ENCODE measurements around the gene TOMM70. TPM values are rescaled to one million over a fixed set of nuclear protein-coding genes. Genes with fewer than 3 reads are reported as not detected.

TOMM70 gene
- total and polyA plus RNA-seq, 10 donors = 10.6 to 37.2 (median 30.4) TPM

GRCh38 chr3:100443690-100444089 lies 42.8 kb upstream of the TOMM70 start:
- TF ChIP-seq POLR2AphosphoS5 (IDR thresholded peaks at IDR 0.05) (no peak), POLR2A (IDR thresholded peaks at IDR 0.05) (no peak)
- TF ChIP-seq, protein P1, sequence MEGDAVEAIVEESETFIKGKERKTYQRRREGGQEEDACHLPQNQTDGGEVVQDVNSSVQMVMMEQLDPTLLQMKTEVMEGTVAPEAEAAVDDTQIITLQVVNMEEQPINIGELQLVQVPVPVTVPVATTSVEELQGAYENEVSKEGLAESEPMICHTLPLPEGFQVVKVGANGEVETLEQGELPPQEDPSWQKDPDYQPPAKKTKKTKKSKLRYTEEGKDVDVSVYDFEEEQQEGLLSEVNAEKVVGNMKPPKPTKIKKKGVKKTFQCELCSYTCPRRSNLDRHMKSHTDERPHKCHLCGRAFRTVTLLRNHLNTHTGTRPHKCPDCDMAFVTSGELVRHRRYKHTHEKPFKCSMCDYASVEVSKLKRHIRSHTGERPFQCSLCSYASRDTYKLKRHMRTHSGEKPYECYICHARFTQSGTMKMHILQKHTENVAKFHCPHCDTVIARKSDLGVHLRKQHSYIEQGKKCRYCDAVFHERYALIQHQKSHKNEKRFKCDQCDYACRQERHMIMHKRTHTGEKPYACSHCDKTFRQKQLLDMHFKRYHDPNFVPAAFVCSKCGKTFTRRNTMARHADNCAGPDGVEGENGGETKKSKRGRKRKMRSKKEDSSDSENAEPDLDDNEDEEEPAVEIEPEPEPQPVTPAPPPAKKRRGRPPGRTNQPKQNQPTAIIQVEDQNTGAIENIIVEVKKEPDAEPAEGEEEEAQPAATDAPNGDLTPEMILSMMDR (IDR thresholded peaks at IDR 0.05 in 8 of 11, conservative IDR thresholded peaks at IDR 0.05 in 3 of 11) = no peak
- Histone ChIP-seq H3K36me3 (no peaks in the 10 kb centered on the region), H3K4me1 (no peaks in the 10 kb centered on the region), H3K9me3 (peaks cover 0 to 26% (median 9%) of the 10 kb centered on the region in 8 donors), H3K27me3 (replicated peaks in 1 of 7) (no peaks in the 10 kb centered on the region), H3K4me3 (no peak overlapping the region), H3K27ac (no peak overlapping the region)
- intact Hi-C loops (cut with DNase I; ENCODE audit: low total_unique reads) = no loop called here
- no peak for DNase-seq

DNA sequence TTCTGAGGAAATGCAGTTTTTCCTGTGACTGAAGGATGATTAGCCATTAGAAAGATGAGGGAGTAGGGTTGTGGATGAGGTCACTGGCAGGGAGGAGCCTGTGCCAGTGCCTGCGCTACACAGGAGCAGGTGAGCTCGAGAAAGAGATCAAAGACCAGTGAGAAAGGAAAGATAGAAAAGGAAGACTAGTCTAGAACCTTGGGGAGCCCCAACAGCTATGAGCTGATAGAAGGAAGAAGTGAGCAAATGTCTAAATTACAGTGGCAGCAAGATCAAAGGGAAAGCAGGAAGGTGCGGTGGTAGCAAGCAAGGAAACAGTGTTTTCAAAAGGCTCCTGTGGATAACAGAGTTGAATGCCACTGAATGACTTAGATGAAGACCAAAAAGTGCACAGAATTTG lies 40.0 kb upstream of the TOMM70 start:
- Histone ChIP-seq H3K9me3 (peaks cover 0 to 18% (median 5%) of the 10 kb centered on the region in 8 donors), H3K27ac (no peak overlapping the region), H3K27me3 (replicated peaks in 1 of 7) (no peaks in the 10 kb centered on the region), H3K36me3 (no peaks in the 10 kb centered on the region), H3K4me1 (no peaks in the 10 kb centered on the region), H3K4me3 (no peak overlapping the region)
- 83 to 87% (median 85%) methylated on average over 3 of the region's 3 CpGs for WGBS, 5 donors
- TF ChIP-seq, protein P1 (IDR thresholded peaks at IDR 0.05 in 8 of 11, conservative IDR thresholded peaks at IDR 0.05 in 3 of 11) = no peak
- TF ChIP-seq POLR2A (IDR thresholded peaks at IDR 0.05) (no peak), POLR2AphosphoS5 (IDR thresholded peaks at IDR 0.05) (no peak)
- intact Hi-C loops (cut with DNase I; ENCODE audit: low total_unique reads) = no loop called here
- no peak for DNase-seq

DNA sequence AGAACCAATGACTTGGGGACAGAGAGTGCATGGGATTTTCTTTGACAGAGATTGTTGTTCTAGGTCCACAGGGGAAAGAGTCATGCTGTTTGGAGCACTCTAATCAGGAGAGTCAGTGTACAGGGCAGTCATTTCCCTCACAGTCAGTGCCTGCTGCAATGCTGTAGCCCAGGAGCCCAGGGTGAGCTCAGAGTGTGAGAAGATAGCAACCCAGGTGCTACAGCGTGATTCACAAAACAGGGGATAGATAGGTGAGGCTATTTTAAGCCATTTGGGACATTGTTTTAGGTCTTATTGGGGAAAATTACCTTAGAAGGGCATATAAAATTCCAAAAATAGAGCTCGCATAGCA lies 37.7 kb upstream of the TOMM70 start:
- no peak for DNase-seq
- intact Hi-C loops (cut with DNase I; ENCODE audit: low total_unique reads) = no loop called here
- no peak overlapping the region for H3K4me3 ChIP-seq
- H3K27me3 ChIP-seq (replicated peaks in 1 of 7) = no peaks in the 10 kb centered on the region
- TF ChIP-seq, protein P1 (IDR thresholded peaks at IDR 0.05 in 8 of 11, conservative IDR thresholded peaks at IDR 0.05 in 3 of 11) = no peak
- TF ChIP-seq POLR2AphosphoS5 (IDR thresholded peaks at IDR 0.05) = no peak
- TF ChIP-seq POLR2A (IDR thresholded peaks at IDR 0.05) = no peak
- no peak overlapping the region for H3K27ac ChIP-seq
- peaks cover 0 to 8% (median 3%) of the 10 kb centered on the region in 8 donors for H3K9me3 ChIP-seq
- no peaks in the 10 kb centered on the region for H3K36me3 ChIP-seq
- no peaks in the 10 kb centered on the region for H3K4me1 ChIP-seq
- WGBS, 5 donors = 84 to 96% (median 94%) methylated on average over 2 of the region's 2 CpGs

DNA sequence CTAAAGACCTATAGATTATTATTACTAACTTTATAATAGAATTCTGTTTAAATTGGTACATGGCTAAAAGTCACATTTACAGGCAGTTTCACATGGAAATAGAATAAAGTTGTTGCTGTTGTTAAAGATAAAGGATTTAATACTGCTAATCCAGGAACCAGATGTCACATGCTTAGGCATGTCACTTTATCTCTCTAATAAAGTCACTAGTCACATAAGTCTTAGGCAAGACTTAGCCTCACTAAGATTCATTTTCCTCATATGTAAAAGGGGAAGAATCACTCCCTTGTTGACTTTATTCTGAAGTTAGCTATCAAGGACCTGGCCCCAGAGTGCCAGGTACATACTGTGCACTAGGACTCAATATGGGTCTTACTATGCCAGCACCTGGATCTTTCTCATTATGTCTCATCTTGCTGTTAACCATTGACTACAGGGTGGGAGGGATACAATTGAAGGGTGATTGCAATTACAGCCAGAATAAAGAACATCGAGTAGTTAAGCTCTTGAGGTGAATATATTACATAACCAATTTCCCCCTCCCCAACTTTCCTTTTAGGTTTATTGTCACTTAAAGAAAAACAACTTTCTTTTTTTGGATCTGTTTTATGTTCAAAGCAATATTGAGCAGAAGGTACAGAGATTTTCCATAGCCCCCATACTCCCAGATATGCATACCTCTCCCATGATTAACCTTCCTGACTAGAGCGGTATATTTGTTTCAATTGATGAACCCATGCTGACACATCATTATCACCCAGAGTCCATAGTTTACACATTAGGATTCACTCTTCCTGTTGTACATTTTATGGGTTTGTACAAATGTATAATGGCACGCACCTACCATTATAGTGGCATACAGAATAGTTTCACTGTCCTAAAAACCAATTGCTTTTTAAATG lies 37.1 kb upstream of the TOMM70 start:
- DNase-seq = no peak
- WGBS, 5 donors = 88 to 96% (median 92%) methylated on average over 3 of the region's 3 CpGs
- H3K27ac ChIP-seq = no peak overlapping the region
- no peaks in the 10 kb centered on the region for H3K36me3 ChIP-seq
- no peak overlapping the region for H3K4me3 ChIP-seq
- H3K4me1 ChIP-seq = no peaks in the 10 kb centered on the region
- H3K27me3 ChIP-seq (replicated peaks in 1 of 7) = no peaks in the 10 kb centered on the region
- H3K9me3 ChIP-seq = peaks cover 0 to 6% (median 0%) of the 10 kb centered on the region in 8 donors
- TF ChIP-seq POLR2A (IDR thresholded peaks at IDR 0.05) = no peak
- intact Hi-C loops (cut with DNase I; ENCODE audit: low total_unique reads) = no loop called here
